NB4 (cell line): ENCODE measurements around the gene CCDC40.

Experiments used
- DNase-seq: peaks from one replicate; pipeline ENCODE4 v3.0.0; 2010; ENCODE audit warnings: low read depth
- H3K4me3 ChIP-seq: one replicate; pipeline ENCODE4 v1.5.1; 2011; ENCODE audit warnings: mild to moderate bottlenecking, low read depth, low read length, moderate library complexity
- MYC ChIP-seq: IDR thresholded peaks from 2 replicates; pipeline ENCODE4 v1.6.1; 2011; ENCODE audit warnings: low read depth, low read length
- POLR2A ChIP-seq: IDR thresholded peaks from 2 replicates; pipeline ENCODE4 v1.6.1; 2011; ENCODE audit warnings: mild to moderate bottlenecking; ENCODE audit not compliant: insufficient read length; ENCODE audit errors: extremely low read depth
- TF ChIP-seq, protein P1 (sequence below): IDR thresholded peaks from one replicate; pipeline ENCODE4 v1.5.1; 2012; ENCODE audit warnings: low read depth, low read length
- TF ChIP-seq, protein P2 (sequence below): IDR thresholded peaks from 2 replicates; pipeline ENCODE4 v1.6.1; 2011; ENCODE audit warnings: low read depth, low read length

Gene CCDC40

DNA sequence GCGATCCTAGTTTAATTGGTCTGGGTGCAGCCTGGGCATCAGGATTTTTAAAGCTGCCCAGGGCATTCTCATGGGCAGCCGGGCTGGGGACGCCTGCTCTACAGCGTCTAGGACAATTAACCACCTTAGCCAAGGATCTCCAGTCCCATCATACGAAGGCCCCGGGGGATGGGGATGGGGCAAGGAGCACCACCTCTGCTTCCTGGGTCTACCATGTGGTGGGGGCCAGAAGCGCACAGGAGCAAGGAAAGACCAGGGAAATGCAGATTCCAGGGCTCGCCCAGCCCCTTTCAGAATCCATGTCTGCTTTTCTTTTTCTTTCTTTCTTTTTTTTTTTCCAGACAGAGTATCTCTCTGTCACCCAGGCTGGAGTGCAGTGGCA lies 30.1 kb upstream of the CCDC40 start:
- TF ChIP-seq, protein P1, sequence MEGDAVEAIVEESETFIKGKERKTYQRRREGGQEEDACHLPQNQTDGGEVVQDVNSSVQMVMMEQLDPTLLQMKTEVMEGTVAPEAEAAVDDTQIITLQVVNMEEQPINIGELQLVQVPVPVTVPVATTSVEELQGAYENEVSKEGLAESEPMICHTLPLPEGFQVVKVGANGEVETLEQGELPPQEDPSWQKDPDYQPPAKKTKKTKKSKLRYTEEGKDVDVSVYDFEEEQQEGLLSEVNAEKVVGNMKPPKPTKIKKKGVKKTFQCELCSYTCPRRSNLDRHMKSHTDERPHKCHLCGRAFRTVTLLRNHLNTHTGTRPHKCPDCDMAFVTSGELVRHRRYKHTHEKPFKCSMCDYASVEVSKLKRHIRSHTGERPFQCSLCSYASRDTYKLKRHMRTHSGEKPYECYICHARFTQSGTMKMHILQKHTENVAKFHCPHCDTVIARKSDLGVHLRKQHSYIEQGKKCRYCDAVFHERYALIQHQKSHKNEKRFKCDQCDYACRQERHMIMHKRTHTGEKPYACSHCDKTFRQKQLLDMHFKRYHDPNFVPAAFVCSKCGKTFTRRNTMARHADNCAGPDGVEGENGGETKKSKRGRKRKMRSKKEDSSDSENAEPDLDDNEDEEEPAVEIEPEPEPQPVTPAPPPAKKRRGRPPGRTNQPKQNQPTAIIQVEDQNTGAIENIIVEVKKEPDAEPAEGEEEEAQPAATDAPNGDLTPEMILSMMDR = no peak
- TF ChIP-seq MYC = no peak
- TF ChIP-seq POLR2A = no peak
- TF ChIP-seq, protein P2, sequence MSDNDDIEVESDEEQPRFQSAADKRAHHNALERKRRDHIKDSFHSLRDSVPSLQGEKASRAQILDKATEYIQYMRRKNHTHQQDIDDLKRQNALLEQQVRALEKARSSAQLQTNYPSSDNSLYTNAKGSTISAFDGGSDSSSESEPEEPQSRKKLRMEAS = no peak
- DNase-seq = no peak
- no peak overlapping the region for H3K4me3 ChIP-seq

DNA sequence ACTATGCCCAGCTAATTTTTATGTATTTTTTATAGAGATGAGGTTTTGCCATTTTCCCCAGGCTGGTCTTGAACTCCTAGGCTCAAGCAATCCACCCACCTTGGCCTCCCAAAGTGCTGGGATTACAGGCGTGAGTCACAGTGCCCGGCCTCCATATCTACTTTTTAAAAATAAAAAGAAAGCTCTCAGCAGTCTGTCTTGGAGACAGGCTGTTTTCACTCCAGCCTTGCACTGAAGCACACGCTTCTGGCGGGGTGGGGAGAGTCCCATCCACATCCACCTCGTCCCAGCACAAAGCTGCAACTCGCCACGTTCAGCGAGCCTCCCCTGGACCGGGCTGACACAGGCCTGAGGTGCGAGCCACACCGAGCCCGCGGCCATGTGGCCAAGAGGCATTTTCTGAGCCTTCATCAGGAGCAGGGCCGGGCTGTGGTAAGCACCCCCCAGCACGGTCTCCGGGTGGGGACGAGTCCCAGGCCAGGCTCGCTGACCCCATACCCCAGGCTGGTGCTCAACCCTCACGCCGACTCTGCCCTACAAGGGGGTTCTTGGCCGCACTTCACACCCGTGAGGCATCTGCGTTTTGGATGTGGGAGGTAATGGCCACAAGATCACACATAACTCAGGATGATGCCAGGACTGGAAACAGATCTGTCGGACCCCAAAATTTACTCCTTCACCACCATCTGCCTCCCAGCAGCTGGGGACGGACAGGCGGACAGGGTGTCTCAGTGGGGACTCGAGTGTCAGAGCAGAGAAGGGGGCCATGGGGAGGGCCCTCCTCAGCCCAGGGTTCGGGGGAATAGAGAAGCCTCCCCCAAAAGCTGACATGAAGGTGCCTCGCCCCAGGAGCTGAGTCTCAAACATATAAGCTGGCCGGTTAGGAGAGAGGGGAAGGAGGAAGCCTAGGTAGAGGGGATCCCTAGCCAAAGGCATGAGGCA lies 29.4 kb upstream of the CCDC40 start:
- TF ChIP-seq POLR2A = no peak
- TF ChIP-seq, protein P1 = no peak
- no peak for TF ChIP-seq MYC
- H3K4me3 ChIP-seq = no peak overlapping the region
- DNase-seq = no peak

DNA sequence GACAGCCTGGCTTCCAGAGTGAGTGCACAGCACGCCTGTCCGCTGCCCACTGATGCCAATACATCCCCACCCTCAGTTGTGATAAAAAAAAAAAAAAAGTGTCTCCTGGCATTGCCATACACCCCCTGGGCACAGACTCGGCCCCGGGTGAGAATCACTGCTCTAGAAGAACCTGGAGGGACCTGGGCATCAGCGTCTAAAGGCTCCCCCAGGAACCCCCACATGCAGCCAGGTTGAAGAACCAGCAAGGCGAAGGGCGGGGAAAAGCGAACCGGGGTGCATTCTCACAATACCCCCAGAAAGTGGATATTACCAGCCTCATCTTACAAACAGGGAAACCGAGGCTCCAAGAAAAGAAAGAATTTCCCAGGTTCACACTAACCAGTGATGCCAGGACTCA lies 28.5 kb upstream of the CCDC40 start:
- no peak for DNase-seq
- no peak for TF ChIP-seq MYC
- TF ChIP-seq, protein P1 = no peak
- TF ChIP-seq, protein P2 = no peak
- TF ChIP-seq POLR2A = no peak
- H3K4me3 ChIP-seq = no peak overlapping the region

DNA sequence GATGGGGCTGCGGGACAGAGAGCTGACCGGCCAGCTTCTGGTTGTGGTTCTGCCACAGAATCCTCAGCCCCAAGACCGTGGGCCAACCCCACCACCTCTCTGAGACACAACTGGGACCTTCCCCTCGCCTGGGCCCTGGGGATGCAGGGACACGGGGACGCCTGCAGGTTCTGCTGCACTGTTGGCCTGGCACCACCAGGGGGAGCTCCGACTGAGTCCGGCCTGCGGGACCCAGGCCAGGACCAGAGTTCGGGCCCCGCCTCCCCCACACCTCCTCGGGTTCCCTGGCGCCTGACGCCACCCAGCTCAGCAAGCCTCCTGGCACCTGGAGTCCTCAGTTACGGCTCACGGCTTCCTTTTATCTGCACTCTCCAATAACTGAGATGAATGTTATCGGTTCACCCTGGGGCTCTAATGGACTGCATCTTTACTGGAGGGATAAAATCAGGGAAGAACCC lies 28.0 kb upstream of the CCDC40 start:
- no peak for TF ChIP-seq POLR2A
- TF ChIP-seq, protein P1 = peak; percentile 81
- DNase-seq = peak; percentile 63
- no peak overlapping the region for H3K4me3 ChIP-seq

DNA sequence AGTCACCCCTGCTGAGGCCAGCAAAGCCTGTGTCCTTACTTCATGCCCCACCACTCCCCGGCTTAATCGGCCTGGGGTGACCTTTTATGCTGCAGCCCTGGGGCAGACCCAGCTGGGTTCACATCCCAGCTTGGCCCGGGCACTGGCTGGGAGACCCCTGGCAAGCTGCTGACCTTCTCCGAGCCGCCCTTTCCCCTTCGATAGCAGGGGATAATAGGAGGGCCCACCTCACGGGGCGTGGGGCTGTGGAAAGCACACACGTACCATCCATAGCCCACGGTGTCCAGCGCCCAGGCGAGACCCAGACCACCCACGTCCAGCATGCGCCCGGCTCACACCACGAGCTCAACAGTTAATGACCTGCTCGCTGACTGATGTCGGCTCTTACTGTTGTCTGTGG lies 27.6 kb upstream of the CCDC40 start:
- no peak for DNase-seq
- H3K4me3 ChIP-seq = no peak overlapping the region
- TF ChIP-seq POLR2A (no peak), MYC (no peak)
- TF ChIP-seq, protein P1 = no peak
- TF ChIP-seq, protein P2 = no peak
